Measurements from ENCODE around the gene PRKCB. TPM values are rescaled to one million over a fixed set of nuclear protein-coding genes. Genes with fewer than 3 reads are reported as not detected.
A peak's percentile ranks its signal among the peaks of the same experiment; 100 is the strongest.

PRKCB gene
- total RNA-seq, 1 donor from 2014 or later: not detected

DNA sequence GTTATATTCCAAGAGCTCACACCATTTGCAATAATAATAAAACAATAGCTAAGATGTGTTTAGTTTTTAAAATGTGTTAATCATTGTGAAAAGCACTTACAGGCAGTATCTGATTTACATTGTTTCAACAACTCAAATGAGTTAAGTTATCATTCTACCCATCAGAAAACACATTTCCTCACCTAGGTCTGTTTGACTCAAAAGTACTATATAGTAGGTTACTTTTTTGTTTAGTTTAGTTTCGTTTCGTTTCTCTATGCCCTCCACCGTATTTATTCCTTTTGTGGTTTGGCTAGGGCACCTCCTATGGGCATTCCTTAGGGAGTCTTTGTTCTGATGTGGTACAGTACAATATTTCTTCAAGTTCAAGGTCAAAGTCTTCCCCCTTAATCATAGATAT is 201.6 kb downstream of the PRKCB start:
- no peak for DNase-seq (ENCODE audit: low read depth in 2 of 2)

GRCh38 chr16:24041834-24042631 is 206.2 kb downstream of the PRKCB start:
- DNase-seq (ENCODE audit: low read depth in 2 of 2): peak; percentile 18 to 45

DNA sequence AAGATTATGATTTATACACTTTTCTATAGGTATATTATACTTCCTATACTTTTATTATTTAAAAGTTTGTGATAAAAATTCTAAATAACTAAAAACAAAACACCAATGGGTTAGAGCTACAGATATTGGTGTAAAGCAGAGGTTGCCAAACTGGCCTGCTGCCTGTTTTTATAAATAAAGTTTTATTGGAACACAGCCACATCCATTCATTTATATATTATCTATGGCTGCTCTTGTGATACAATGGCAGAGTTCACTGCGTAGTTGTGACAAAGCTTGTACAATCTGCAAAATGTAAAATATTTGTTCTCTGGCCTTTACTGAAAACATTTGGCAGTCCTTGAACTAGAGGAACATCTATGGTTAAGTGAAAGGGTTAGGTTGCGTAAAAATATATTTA is 208.7 kb downstream of the PRKCB start:
- no peak for DNase-seq (ENCODE audit: low read depth in 2 of 2)

- peak in 1 of 2 donors; percentile 13 for DNase-seq (ENCODE audit: low read depth in 2 of 2)
Measured at GRCh38 chr16:24045641-24046040, 209.9 kb downstream of the PRKCB start.

DNA sequence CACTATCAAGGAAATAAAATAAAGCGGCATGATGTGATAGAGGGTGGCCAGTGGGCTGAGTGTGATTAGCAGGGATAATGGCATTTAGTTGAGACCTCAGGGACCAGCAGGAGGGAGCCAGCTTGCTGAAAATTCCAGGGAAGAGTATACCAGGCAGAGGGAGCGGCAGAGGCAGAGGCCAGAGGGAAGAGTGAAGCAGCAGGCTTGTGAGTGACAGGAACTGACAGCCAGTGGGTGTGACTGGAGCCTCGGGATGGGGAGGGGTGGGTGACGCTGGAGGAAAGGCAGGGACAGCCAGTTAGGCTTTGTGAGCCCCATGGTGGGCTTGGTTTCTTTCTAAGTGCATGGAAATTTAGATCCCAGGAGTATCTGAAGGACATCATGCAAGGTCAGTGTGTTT is 210.7 kb downstream of the PRKCB start:
- no peak for DNase-seq (ENCODE audit: low read depth in 2 of 2)

- no peak for DNase-seq (ENCODE audit: low read depth in 2 of 2)
Measured at GRCh38 chr16:24049113-24049512, 213.3 kb downstream of the PRKCB start.

DNA sequence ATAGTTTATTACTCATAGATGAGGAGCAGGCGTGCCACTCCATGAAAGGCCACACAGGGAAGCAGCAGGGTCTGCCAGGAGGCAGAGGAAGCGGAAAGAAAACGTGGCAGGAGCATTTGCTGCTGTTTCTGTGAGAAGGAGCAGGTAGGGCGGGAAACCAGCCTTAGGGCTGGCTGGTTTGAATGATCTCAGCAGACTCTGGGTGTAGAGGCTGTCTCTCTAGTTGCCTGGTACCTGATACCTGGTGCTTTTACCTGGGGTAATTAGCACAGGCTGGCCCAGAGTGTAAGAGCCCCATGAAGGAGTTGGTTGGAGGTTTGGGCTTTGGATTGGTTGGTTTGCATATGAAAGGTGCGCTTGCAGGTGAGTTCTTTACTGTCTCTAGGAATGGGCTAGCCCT is 215.3 kb downstream of the PRKCB start:
- DNase-seq (ENCODE audit: low read depth in 2 of 2): no peak

DNA sequence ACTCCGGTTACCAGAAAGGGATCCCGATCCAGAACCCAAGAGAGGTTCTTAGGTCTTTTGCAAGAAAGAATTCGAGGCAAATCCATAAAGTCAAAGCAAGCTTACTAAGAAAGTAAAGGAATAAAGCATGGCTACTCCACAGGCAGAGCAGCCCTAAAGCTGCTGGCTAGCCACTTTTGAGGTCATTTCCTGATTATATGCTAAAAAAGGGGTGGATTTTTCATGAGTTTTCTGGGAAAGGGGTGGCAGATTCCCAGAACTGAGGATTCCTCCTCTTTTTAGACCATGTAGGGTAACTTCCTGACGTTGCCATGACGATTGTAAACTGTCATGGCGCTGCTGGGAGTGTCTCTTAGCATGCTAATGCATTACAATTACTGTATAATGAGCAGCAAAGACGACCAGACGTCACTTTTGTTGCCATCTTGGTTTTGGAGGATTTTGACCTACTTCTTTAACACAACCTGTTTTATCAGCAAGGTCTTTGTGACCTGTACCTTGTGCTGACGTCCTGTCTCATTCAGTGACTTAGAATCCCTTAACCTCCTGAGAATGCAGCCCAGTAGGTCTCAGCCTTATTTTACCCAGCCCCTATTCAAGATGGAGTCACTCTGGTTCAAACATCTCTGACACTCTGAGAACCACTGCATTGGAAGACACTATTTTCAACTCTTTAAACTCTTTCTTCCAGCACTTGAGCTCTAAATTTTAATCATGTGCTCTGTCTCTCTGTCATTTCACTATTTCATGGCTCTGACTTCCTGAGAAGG is 216.7 kb downstream of the PRKCB start:
- DNase-seq (ENCODE audit: low read depth in 2 of 2): no peak

GRCh38 chr16:24053099-24053946 is 217.5 kb downstream of the PRKCB start:
- no peak for DNase-seq (ENCODE audit: low read depth in 2 of 2)

DNA sequence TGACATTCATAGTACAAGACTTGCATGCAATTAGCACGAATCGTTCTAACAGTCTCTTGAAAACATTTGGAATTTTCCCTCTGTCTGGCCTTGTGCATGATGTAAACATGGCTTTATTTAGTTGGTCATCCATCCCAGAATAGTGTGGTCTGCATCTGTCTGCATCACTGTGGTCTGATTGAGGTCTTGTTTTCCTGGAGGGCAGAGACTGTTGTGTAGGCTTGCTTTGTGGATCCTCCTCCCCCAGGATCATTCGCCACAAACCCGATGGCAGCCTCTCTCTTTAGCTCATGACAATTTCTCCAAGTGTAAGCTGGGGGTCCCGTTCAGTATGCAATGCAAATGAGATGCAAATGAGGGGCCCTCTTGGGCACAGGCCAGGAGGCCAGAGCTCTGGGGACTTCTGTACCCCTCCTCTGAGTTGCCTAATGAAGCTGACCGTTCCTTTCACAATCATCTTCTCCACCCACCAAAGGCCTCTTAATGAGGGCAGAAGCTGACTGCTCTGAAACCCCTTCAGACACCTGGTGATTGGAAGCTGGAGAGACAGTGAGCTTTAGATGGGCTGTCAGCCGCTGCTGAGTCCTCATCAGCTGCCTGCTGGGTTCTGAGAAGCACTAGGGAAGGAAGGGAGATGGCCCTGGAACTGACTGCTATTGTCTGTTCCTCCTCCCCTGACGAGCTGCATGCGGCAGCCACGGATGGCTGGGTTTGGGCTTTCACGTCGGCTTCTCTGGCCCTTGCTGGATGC is 219.1 kb downstream of the PRKCB start:
- no peak for DNase-seq (ENCODE audit: low read depth in 2 of 2)

GRCh38 chr16:24062270-24062817 is 226.6 kb downstream of the PRKCB start:
- no peak for DNase-seq (ENCODE audit: low read depth in 2 of 2)

DNA sequence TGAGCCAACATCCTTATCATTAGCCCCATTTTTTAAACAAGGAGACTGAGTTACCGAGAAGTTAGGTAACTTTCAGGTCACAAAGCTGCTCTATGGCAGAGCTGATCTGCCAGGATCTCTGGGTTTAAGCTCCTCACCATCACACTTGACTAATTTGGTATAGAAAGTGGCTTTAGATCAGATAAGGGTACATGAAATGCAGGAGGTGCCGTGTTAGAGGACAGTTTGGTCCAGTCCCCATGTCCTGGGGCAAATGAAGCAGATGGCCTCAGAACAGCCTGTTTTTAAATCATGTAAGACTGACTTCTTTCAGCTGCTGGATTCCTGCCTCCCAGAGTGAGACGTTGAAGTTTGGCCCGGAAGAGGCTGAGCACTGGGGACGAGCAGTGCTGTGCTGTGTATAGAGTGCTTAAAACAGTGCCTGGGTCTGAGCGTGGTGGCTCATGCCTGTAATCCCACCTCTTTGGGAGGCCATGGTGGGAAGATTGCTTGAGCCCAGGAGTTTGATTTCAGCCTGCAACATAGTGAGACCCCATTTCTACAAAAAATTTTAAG is 233.3 kb downstream of the PRKCB start:
- DNase-seq (ENCODE audit: low read depth in 2 of 2): no peak

- peak; percentile 10 to 46 for DNase-seq (ENCODE audit: low read depth in 2 of 2)
Measured at GRCh38 chr16:24070851-24071250, 235.1 kb downstream of the PRKCB start.

- DNase-seq (ENCODE audit: low read depth in 2 of 2): no peak
Measured at GRCh38 chr16:24071666-24072360, 236.0 kb downstream of the PRKCB start.

DNA sequence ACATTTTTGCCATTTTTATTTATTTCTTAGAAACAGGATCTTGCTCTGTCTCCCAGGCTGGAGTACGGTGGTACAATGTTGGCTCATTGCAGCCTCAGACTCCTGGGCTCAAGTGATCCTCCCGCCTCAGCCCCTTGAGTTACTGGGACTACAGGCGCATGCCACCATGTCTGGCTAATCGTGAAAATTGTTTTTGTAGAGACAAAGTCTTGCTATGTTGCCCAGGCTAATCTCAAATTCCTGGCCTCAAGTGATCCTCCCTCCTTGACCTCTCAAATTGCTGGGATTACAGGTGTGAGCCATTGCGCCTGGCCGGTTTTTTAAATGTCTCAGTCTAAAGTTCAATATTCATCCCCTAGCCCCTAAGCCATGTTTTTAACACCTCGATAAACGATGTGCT is 237.5 kb downstream of the PRKCB start:
- no peak for DNase-seq (ENCODE audit: low read depth in 2 of 2)

- no peak for DNase-seq (ENCODE audit: low read depth in 2 of 2)
Measured at GRCh38 chr16:24074574-24074973, 238.8 kb downstream of the PRKCB start.

GRCh38 chr16:24075302-24075701 is 239.5 kb downstream of the PRKCB start:
- no peak for DNase-seq (ENCODE audit: low read depth in 2 of 2)

DNA sequence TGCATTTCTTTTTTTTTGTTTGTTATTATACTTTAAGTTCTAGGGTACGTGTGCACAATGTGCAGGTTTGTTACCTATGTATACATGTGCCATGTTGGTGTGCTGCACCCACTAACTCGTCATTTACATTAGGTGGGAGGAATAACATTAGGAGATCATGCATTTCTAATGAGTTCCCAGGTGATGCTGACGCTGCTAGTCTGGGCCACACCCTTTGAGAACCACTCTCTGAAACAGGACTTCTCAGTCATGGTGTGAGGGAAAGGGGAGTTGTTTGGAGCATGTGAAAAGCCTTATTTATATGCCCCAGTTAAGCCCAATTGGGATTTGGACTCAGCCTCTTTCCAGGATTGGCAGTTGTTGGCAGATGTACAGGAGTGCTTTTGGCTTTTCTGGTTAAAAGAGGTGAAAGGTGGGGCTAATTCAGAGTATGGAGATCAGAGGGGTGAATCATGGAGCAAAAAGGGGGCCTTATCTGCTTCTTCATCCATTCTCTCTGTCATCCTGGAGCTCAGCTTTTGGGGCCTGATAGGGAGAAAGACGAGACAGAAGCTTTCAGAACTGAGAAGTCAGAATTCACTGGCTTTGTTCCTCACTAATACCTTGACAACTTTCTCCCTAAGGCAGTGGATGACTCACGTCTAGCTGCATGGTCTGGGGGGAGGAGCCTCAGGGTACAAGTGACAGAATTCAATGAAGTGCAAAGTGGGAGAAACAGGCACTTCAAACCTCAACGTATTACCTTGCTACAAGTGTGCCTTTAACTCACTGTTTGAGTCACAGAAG is 240.3 kb downstream of the PRKCB start:
- DNase-seq (ENCODE audit: low read depth in 2 of 2): no peak

- no peak for DNase-seq (ENCODE audit: low read depth in 2 of 2)
Measured at GRCh38 chr16:24077292-24077691, 241.5 kb downstream of the PRKCB start.

Measured in dermis microvascular lymphatic vessel endothelial cell (primary cell).